Stimulated activated CD4-positive, alpha-beta T cell treated with anti-CD3 and anti-CD28 coated beads, Interleukin-4, amount 100 ng/mL, for 24 hours (primary cell): Measurements from ENCODE around the gene JAKMIP1.
A peak's percentile ranks its signal among the peaks of the same experiment; 100 is the strongest.

Experiments used
- DNase-seq: peaks from one replicate; pipeline ENCODE4 v3.0.0-alpha.2; 2020

Gene JAKMIP1

GRCh38 chr4:6200011-6200921, at the start of gene JAKMIP1:
Gene JAKMIP1 (minus strand): TSS chr4:6200549. CDS start chr4:6112850, 87,699 bp downstream.
- DNase-seq: peak; percentile 88

GRCh38 chr4:6248394-6248793, 48.0 kb upstream of the JAKMIP1 start:
- no peak for DNase-seq

- DNase-seq: no peak
Measured at GRCh38 chr4:6246170-6246634, 45.9 kb upstream of the JAKMIP1 start.

DNA sequence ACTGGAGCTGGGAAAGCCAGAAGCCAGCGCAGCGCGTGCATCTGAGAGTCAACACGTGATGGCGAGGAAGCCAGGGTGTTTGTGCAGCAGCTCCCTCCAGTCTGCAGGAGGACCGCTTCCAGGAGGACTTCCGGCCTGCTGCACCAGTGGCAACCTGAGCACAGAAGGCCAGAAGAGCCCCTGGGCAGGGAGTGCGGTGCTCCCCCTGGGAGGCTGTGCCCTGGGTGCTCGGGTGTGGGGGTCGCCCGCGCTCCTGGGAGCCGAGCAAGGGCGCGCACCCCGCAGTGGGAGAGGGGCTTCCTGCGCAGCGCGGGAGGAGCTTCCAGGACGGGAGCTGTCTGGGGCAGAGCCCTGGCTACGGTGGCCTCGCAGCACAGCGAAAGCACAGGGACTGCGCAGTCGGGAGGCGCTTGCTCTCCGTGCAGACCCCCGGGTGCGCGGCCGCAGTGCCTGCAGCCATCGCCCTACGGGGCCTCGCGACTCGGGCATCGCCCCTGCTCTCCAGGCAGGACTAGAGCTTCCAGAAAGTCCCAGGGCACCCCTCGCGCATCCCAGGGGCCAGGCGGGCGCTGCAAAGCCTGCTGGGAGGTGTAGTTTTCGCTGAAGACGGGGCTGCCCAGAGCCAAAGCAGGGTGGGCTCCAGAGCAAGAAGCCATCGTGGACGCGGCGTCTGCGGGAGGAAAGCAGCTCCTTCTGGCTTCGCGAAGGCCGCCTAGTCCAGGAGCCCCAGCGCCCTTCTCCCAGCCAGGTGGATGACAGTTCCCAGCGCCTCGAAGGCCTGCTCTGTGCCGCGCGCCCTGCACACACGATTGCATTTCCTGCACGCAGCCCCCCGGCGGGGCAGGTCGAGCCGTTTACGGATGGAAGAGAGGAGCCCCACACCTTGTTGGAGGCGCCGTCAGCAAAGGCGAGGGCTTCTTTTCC, 45.2 kb upstream of the JAKMIP1 start:
- no peak for DNase-seq

DNA sequence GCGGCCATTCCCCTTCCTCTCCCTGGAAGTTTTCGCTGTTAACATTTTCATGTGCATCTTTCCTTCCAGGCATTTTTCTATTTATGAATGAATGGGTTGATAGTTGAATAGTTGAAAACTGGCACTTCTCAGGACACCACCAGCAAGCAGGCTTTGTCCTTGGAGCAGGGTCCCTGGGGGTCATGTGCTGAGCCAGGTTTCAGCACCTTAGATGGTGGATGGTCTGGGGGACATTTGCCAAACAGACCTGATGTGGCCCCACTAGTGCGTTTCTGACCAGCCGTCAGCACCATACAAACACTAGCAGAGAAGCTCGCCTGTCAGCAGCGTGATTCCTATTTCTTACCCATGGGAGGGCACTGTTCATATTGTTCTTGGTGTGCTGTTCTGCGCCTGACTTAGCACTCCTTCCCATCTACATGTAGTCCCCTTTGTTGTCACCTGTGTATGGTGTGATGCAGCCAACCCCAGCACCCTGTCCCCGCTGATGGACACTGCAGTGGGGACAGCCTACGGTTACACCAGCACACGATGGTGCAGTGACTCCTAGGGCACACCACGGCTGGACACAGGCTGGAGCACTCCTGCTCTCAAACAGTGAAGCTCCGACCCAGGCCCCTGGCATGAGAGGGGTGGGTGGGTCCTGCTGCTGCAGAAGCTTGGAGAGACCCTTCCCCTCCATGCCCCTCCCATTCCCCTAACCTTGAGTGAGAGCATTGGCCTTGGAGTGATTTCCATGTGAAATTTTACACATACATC, 42.1 kb upstream of the JAKMIP1 start:
- no peak for DNase-seq

DNA sequence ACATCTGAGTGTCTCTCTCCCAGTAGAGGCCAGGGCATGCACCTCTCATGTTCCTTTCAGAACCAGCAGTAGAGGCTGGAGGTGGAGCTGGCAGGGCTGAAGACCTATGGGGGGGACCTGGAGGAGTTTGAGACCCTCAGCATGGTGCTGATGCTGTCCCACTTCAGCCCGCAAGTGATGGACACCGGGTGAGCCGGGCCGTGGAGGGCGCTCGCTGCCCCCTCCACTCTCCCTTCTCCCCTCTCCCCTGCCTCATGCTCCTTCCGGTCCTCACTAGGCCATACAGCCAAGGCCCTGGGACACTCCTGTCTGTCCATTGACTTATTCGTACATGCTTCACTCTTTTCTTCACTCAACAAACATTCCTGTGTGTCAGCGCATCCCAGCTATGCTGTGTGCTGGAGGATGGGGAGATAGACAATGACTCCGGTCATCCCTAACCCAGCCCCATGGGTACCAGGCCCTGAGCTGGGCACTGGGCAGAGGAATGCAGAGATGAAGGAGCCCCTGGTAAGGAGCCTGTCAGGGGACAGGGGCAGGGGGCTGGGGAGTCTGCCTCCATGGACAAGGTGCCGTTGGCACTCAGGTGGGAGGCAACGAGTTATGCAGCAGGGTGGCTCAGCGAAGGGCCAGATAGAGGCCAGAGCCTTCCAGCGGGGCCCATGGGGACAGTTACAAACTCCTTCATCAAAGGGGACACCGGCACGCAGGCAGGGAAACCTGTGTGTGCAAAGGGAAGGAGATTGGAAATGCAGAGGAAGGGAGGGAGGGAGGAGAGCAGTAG, 40.9 kb upstream of the JAKMIP1 start:
- no peak for DNase-seq

DNA sequence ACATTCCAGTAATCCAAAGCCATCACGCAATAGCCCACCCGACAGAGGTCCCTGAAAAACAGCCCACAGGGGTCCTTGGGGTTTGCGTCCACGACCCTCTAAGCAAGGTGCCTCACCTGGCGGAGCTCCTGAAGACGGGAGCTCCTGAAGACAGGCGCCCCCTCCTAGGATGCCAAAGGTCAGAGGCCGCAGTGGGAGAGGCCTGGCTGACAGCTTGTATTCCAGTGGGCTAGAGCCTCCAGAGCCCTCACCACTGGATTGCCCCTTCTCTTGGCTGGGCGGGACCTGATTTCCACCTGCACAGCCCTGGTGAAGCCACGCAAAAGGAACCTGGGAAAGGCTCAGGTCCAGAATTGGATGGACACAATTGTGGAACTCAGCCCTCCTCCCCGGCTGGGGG, 39.6 kb upstream of the JAKMIP1 start:
- DNase-seq: no peak

DNA sequence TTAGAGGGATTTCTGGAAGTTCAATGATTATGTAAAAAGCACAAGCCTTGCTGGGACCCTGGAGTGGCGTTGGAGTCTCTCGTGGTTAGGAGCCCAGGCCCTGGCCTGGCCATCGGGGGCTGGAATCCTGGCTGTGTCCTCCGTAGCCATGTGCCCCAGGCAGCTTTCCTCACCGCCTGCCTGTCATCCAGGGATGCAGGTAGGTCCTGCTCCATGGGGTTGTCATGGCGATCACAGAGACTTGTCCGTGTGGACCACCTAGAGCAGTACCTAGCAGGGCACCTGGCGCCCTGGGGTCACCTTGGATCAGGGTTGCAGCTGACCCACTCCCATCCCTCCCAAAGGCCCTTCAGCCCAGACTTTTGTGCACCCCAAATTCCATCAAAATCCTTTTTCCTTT, 39.1 kb upstream of the JAKMIP1 start:
- no peak for DNase-seq

GRCh38 chr4:6236816-6237390, 36.6 kb upstream of the JAKMIP1 start:
- DNase-seq: no peak

GRCh38 chr4:6235901-6236640, 35.7 kb upstream of the JAKMIP1 start:
- DNase-seq: no peak

GRCh38 chr4:6235012-6235411, 34.7 kb upstream of the JAKMIP1 start:
- no peak for DNase-seq

GRCh38 chr4:6233929-6234328, 33.6 kb upstream of the JAKMIP1 start:
- no peak for DNase-seq

GRCh38 chr4:6232836-6233785, 32.8 kb upstream of the JAKMIP1 start:
- no peak for DNase-seq

DNA sequence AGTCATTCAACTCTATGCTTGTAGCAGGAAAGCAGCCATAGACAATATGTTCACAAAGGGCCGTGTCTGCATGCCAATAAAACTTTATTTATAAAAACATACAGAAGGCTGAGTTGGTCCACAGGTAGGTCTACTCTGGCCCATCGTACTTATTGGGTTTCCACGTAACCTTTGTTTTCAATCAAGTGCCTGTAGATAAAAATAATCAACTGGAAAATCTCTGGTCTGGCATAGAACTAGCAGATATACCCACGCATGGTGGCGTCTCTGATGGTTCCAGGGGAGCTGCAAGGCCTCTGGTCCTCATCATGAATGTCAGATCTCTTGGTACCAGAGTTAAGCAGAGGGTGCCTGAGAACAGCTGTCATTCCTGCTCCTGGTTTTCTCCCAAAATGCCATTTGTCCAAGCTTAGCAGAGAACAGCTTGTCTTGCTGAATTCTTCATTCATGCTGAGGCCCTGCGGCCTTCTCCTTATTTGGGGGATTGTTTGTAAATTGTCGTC, 31.4 kb upstream of the JAKMIP1 start:
- no peak for DNase-seq

GRCh38 chr4:6230827-6231662, 30.7 kb upstream of the JAKMIP1 start:
- no peak for DNase-seq

- DNase-seq: no peak
Measured at GRCh38 chr4:6230502-6230785, 30.1 kb upstream of the JAKMIP1 start.

DNA sequence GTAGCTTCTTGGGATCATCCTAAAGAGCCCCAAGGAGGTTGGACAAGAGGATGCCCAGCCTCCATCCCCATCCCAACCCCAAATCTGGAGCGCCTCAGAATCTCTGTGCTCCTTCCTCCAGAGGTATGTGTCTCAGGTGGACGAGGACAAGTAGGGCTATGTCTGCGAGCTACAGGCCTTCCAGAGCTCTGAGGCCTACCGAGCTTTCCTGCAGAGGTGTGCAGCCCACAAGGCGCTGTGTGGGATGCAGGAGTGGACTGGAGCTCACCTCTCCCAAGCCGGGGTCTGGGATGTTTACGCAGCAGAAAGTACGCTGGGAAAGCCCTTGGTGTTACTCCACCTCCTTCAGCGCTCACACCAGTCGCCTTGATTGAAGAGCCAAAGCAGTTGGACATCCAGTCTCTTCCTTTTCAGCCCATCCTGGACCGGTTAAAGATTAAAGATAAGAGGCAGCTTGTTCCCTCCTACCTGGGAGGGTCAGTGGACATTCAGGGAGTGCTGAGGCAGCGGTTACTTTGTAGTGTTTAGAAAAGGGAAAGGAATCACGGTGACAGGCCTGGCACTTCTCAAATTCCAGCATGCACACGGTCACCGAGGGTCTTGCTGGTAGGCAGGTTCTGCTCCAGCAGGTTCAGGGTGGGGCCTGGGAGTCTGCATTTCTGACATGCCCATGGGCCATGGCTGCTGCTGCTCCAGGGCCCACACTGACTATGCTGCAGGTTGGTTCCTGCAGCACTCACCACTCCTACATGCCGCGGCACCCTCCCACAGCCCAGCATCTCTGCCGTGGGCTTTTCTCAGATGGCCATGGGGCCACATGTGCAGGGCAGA, 29.5 kb upstream of the JAKMIP1 start:
- DNase-seq: no peak

- no peak for DNase-seq
Measured at GRCh38 chr4:6229095-6229494, 28.7 kb upstream of the JAKMIP1 start.
